Fibroblast of skin of back (primary cell): ENCODE measurements around the gene SSX2IP.
A peak's percentile ranks its signal among the peaks of the same experiment; 100 is the strongest.
"Not testable (repeated sequence)": the region's sequence is repeated elsewhere in the genome, so short reads cannot be mapped to it uniquely, and the experiment has no call there.

Source experiments
- DNase-seq: peaks from one replicate; pipeline ENCODE4 v3.0.0-alpha.2; 2013

Gene SSX2IP

GRCh38 chr1:84613026-84613425 is 77.2 kb downstream of the SSX2IP start:
- no peak for DNase-seq

GRCh38 chr1:84611796-84612195 is 78.5 kb downstream of the SSX2IP start:
- DNase-seq: peak; percentile 60

GRCh38 chr1:84611091-84611490 is 79.2 kb downstream of the SSX2IP start:
- DNase-seq: no peak

GRCh38 chr1:84606977-84607376 is 83.3 kb downstream of the SSX2IP start:
- no peak for DNase-seq

GRCh38 chr1:84605157-84605556 is 85.1 kb downstream of the SSX2IP start:
- DNase-seq: no peak

- peak; percentile 87 for DNase-seq
Observed at GRCh38 chr1:84603941-84604830, 86.1 kb downstream of the SSX2IP start.

GRCh38 chr1:84603223-84603622 is 87.0 kb downstream of the SSX2IP start:
- DNase-seq: peak; percentile 59

- no peak for DNase-seq
Observed at GRCh38 chr1:84600796-84601195, 89.5 kb downstream of the SSX2IP start.

- DNase-seq: peak; percentile 89
Observed at GRCh38 chr1:84598846-84599741, 91.2 kb downstream of the SSX2IP start.

- no peak for DNase-seq
Observed at GRCh38 chr1:84598418-84598817, 91.8 kb downstream of the SSX2IP start.

GRCh38 chr1:84597011-84597410 is 93.2 kb downstream of the SSX2IP start:
- no peak for DNase-seq

- DNase-seq: not testable (repeated sequence)
Observed at GRCh38 chr1:84594959-84595358, 95.3 kb downstream of the SSX2IP start.
